Astrocyte (in vitro differentiated cells and primary cell): ENCODE results near the gene CPNE6.

ENCODE experiments used
- EZH2 ChIP-seq: IDR thresholded peaks from 2 replicates; pipeline ENCODE4 v1.6.1; 2012; ENCODE audit warnings: mild to moderate bottlenecking, low read length, inconsistent platforms; ENCODE audit not compliant: insufficient read depth
- TF ChIP-seq, protein P1 (sequence below): IDR thresholded peaks from 2 replicates; pipeline ENCODE4 v1.5.1; 2011; ENCODE audit warnings: low read depth, mild to moderate bottlenecking, inconsistent platforms, low read length, moderate library complexity; ENCODE audit not compliant: insufficient read depth

DNA sequence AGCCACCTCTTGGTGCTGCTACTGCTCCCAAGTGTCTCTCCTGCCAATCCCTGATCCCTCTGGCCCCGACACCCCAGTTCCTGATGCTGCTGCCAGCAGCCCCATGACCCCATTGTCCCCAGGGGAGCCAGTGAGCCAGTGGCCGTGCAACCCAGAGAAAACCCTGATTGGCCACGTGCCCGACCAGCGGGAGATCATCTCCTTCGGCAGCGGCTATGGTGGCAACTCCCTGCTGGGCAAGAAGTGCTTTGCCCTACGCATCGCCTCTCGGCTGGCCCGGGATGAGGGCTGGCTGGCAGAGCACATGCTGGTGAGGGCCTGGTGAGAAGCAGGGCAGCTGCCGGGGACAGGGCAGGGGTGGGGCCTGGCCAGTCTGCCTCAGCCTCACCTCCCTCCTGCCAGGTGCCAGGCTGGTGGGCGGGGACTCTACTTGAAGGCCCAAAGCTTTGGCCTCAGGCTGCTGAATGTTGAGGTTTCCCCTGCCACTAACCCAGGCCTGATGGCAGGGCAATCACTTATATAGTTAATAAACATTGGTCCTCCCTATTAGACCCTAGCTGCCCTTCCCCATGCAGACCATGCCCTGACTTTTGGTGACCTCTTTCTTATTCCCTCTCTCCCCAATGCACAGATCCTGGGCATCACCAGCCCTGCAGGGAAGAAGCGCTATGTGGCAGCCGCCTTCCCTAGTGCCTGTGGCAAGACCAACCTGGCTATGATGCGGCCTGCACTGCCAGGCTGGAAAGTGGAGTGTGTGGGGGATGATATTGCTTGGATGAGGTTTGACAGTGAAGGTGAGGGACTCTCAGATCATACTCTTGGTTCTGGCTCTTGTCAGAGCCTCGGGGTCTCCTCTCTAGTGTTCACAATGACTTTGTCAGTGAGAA is 27.8 kb downstream of the CPNE6 start:
- TF ChIP-seq, protein P1, sequence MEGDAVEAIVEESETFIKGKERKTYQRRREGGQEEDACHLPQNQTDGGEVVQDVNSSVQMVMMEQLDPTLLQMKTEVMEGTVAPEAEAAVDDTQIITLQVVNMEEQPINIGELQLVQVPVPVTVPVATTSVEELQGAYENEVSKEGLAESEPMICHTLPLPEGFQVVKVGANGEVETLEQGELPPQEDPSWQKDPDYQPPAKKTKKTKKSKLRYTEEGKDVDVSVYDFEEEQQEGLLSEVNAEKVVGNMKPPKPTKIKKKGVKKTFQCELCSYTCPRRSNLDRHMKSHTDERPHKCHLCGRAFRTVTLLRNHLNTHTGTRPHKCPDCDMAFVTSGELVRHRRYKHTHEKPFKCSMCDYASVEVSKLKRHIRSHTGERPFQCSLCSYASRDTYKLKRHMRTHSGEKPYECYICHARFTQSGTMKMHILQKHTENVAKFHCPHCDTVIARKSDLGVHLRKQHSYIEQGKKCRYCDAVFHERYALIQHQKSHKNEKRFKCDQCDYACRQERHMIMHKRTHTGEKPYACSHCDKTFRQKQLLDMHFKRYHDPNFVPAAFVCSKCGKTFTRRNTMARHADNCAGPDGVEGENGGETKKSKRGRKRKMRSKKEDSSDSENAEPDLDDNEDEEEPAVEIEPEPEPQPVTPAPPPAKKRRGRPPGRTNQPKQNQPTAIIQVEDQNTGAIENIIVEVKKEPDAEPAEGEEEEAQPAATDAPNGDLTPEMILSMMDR: no peak
- no peak for TF ChIP-seq EZH2
